ENCODE measurements around the gene TRMT61B. TPM values are rescaled to one million over a fixed set of nuclear protein-coding genes. Genes with fewer than 3 reads are reported as not detected.

Gene TRMT61B
- total RNA-seq, 1 donor from 2014 or later = 17.5 TPM

GRCh38 chr2:28822036-28822435 lies 48.1 kb downstream of the TRMT61B start:
- no peak for TF ChIP-seq CTCF (IDR thresholded peaks at IDR 0.05; ENCODE audit: partially characterized antibody, unreplicated experiment)
- H3K9me3 Mint-ChIP-seq (ENCODE audit: unreplicated experiment) = no peaks in the 10 kb centered on the region
- no peaks in the 10 kb centered on the region for H3K4me1 Mint-ChIP-seq (ENCODE audit: low read depth, unreplicated experiment)
- no peak overlapping the region for H3K27ac Mint-ChIP-seq (ENCODE audit: unreplicated experiment)
- H3K27me3 Mint-ChIP-seq (ENCODE audit: unreplicated experiment) = no peaks in the 10 kb centered on the region
- no peak for DNase-seq
- no peaks in the 10 kb centered on the region for H3K36me3 Mint-ChIP-seq (ENCODE audit: unreplicated experiment)
- H3K4me3 Mint-ChIP-seq (ENCODE audit: unreplicated experiment) = no peak overlapping the region

- peak; percentile 84 for TF ChIP-seq CTCF (IDR thresholded peaks at IDR 0.05; ENCODE audit: partially characterized antibody, unreplicated experiment)
- Mint-ChIP-seq H3K9me3 (ENCODE audit: unreplicated experiment) (no peaks in the 10 kb centered on the region), H3K27ac (ENCODE audit: unreplicated experiment) (no peak overlapping the region), H3K27me3 (ENCODE audit: unreplicated experiment) (no peaks in the 10 kb centered on the region), H3K36me3 (ENCODE audit: unreplicated experiment) (no peaks in the 10 kb centered on the region), H3K4me3 (ENCODE audit: unreplicated experiment) (no peak overlapping the region), H3K4me1 (ENCODE audit: low read depth, unreplicated experiment) (no peaks in the 10 kb centered on the region)
- DNase-seq = no peak
Measured at GRCh38 chr2:28821295-28821958, 48.7 kb downstream of the TRMT61B start.

DNA sequence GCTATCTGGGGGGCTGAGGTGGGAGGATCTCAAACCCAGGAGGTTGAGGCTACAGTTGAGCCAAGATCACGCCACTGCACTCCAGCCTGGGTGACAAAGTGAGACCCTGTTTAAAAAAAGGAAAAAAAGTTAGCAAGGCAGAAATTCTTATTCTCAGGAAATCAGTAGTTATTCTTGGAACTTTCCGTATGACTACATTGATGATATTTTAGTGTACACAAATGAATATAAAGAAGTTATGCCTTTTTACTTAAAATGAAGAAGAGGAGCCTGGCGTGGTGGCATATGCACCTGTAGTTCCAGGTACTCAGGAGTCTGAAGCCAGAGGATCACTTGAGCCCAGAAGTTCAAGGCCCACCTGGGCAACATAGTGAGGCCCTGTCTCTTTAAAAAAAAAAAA lies 52.1 kb downstream of the TRMT61B start:
- Mint-ChIP-seq H3K27me3 (ENCODE audit: unreplicated experiment) (no peaks in the 10 kb centered on the region), H3K9me3 (ENCODE audit: unreplicated experiment) (no peaks in the 10 kb centered on the region), H3K27ac (ENCODE audit: unreplicated experiment) (no peak overlapping the region), H3K36me3 (ENCODE audit: unreplicated experiment) (no peaks in the 10 kb centered on the region), H3K4me3 (ENCODE audit: unreplicated experiment) (no peak overlapping the region), H3K4me1 (ENCODE audit: low read depth, unreplicated experiment) (no peaks in the 10 kb centered on the region)
- no peak for DNase-seq
- no peak for TF ChIP-seq CTCF (IDR thresholded peaks at IDR 0.05; ENCODE audit: partially characterized antibody, unreplicated experiment)

- H3K4me1 Mint-ChIP-seq (ENCODE audit: low read depth, unreplicated experiment) = peaks cover 4% of the 10 kb centered on the region
- H3K27ac Mint-ChIP-seq (ENCODE audit: unreplicated experiment) = no peak within 1 kb of the TSS
- H3K9me3 Mint-ChIP-seq (ENCODE audit: unreplicated experiment) = no peaks in the 10 kb centered on the region
Measured at GRCh38 chr2:28810384-28811285, 59.5 kb downstream of the TRMT61B start, which contains the start of gene SPDYA. TSS of gene SPDYA (plus strand) at chr2:28810834. CDS start at chr2:28816015, 5,181 bp downstream.

More at GRCh38 chr2:28810384-28811285, 59.5 kb downstream of the TRMT61B start, which contains the start of gene SPDYA:
- TF ChIP-seq CTCF (IDR thresholded peaks at IDR 0.05; ENCODE audit: partially characterized antibody, unreplicated experiment) = no peak
- Mint-ChIP-seq H3K27me3 (ENCODE audit: unreplicated experiment) (peaks cover 2% of the 10 kb centered on the region), H3K36me3 (ENCODE audit: unreplicated experiment) (no peaks in the 10 kb centered on the region), H3K4me3 (ENCODE audit: unreplicated experiment) (peak within 1 kb of the TSS; percentile 79)
- DNase-seq = peak; percentile 88

Measured in glutamatergic neuron (in vitro differentiated cells).